AG04449 (cell line): ENCODE results near the gene GRID1.

Experiments used
- CTCF ChIA-PET: fragments of 350-600 bp; formaldehyde crosslinking; extraction: SDS; loops from one replicate; lab custom pipeline; 2021; ENCODE audit warnings: antibody characterized with exemption; lab: Yijun Ruan, JAX
- POLR2A ChIA-PET: fragments of 400-600, 350-600 bp; formaldehyde crosslinking; extraction: SDS; loops from one replicate; lab custom pipeline; 2020; ENCODE audit warnings: antibody characterized with exemption, inconsistent platforms; lab: Yijun Ruan, JAX
- DNase-seq: peaks from one replicate; pipeline ENCODE4 v3.0.0-alpha.2; 2010; ENCODE audit warnings: low read depth, low spot score
- H3K4me3 ChIP-seq: 2 replicates; pipeline ENCODE4 v1.5.1; 2011; ENCODE audit warnings: low read depth, mild to moderate bottlenecking, control low read depth, low read length
- TF ChIP-seq, protein P1 (sequence below): IDR thresholded peaks from one replicate; pipeline ENCODE4 v1.5.1; 2011; ENCODE audit warnings: mild to moderate bottlenecking, moderate library complexity, low read length, control low read depth, inconsistent platforms; ENCODE audit not compliant: insufficient read depth; ENCODE audit errors: missing control alignments

Gene GRID1

GRCh38 chr10:85638797-85639196 lies 727.8 kb downstream of the GRID1 start:
- ChIA-PET CTCF (no interaction called here), POLR2A (no interaction called here)
- H3K4me3 ChIP-seq, result no peak overlapping the region
- TF ChIP-seq, protein P1, sequence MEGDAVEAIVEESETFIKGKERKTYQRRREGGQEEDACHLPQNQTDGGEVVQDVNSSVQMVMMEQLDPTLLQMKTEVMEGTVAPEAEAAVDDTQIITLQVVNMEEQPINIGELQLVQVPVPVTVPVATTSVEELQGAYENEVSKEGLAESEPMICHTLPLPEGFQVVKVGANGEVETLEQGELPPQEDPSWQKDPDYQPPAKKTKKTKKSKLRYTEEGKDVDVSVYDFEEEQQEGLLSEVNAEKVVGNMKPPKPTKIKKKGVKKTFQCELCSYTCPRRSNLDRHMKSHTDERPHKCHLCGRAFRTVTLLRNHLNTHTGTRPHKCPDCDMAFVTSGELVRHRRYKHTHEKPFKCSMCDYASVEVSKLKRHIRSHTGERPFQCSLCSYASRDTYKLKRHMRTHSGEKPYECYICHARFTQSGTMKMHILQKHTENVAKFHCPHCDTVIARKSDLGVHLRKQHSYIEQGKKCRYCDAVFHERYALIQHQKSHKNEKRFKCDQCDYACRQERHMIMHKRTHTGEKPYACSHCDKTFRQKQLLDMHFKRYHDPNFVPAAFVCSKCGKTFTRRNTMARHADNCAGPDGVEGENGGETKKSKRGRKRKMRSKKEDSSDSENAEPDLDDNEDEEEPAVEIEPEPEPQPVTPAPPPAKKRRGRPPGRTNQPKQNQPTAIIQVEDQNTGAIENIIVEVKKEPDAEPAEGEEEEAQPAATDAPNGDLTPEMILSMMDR, result no peak
- no peak for DNase-seq

DNA sequence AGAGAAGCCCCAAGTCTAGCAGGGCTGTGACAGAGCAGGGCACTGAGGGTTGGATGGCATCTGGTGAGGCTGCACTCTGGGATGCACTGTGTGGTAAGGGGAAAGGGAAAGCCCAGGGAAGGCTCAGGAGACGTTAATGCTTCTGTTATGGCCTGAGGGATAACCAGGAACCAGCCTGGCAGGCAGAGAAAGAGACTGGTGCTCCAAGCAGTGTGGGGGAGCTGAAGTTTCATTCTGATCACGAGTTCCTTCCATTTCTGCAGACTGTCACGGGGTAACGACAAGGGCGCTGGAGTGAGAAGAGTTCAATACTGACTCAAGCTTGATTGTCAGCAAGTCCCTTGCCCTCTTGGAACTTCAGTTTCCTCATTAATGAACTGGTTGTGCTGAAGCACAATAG lies 730.9 kb downstream of the GRID1 start:
- TF ChIP-seq, protein P1, result no peak
- CTCF ChIA-PET, result no interaction called here
- no peak for DNase-seq
- no peak overlapping the region for H3K4me3 ChIP-seq
- POLR2A ChIA-PET, result no interaction called here

- no peak for DNase-seq
- CTCF ChIA-PET, result no interaction called here
- no peak overlapping the region for H3K4me3 ChIP-seq
- TF ChIP-seq, protein P1, result no peak
- POLR2A ChIA-PET, result no interaction called here
Observed at GRCh38 chr10:85624511-85624910, 742.1 kb downstream of the GRID1 start.

GRCh38 chr10:85623758-85624157 lies 742.8 kb downstream of the GRID1 start:
- ChIA-PET CTCF (no interaction called here), POLR2A (no interaction called here)
- H3K4me3 ChIP-seq, result no peak overlapping the region
- no peak for DNase-seq
- TF ChIP-seq, protein P1, result no peak

GRCh38 chr10:85623342-85623741 lies 743.3 kb downstream of the GRID1 start:
- TF ChIP-seq, protein P1, result no peak
- ChIA-PET CTCF (no interaction called here), POLR2A (no interaction called here)
- H3K4me3 ChIP-seq, result no peak overlapping the region
- DNase-seq, result no peak

DNA sequence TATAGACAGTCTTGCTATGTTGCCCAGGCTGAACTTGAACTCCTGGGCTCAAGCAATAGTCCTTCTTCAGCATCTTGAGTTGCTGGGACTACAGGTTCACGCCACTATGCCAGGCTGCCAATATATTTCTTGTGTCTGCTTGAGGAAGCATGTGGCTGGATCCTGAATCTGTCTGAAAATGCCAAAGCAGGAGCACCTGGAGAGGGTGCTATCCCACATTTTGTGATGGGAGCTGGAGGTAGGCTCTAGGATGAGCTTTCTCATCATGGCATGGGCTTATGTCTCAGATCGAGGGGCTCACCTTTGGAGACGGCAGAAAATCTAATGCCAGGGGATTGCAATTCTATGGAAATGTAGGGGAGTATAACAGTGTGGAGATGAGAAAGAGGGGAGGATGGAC lies 744.2 kb downstream of the GRID1 start:
- no peak for DNase-seq
- TF ChIP-seq, protein P1, result no peak
- ChIA-PET POLR2A (no interaction called here), CTCF (no interaction called here)
- H3K4me3 ChIP-seq, result no peak overlapping the region

- no peak for DNase-seq
- POLR2A ChIA-PET, result no interaction called here
Observed at GRCh38 chr10:85621562-85621961, 745.0 kb downstream of the GRID1 start.

More at GRCh38 chr10:85621562-85621961, 745.0 kb downstream of the GRID1 start:
- TF ChIP-seq, protein P1, result no peak
- CTCF ChIA-PET, result no interaction called here
- H3K4me3 ChIP-seq, result no peak overlapping the region
